Gastroesophageal sphincter (tissue), 3 donors: Measurements from ENCODE around the gene CD302.

Experiments
- EP300 ChIP-seq: sonication (generic); formaldehyde crosslinking; IDR thresholded peaks from one replicate; pipeline ENCODE4 v1.6.1; 2017; ENCODE audit warnings: antibody characterized with exemption, mild to moderate bottlenecking
- POLR2A ChIP-seq, 2 donors: fragments of 450-650 bp; IDR thresholded peaks; one replicate each; pipeline ENCODE4 v1.6.1; 2017; ENCODE audit warnings: antibody characterized with exemption in 2 of 2, mild to moderate bottlenecking in 2 of 2, moderate library complexity in 1 of 2
- TF ChIP-seq, protein P1 (sequence below), 4 experiments: fragments of 200-600 bp in 2 of 4; fragments of 450-650 bp in 2 of 4; sonication (generic) in 1 of 4; IDR thresholded peaks; one replicate each; pipeline ENCODE4 v1.5.1; 2017 to 2019; ENCODE audit warnings: antibody characterized with exemption in 4 of 4, mild to moderate bottlenecking in 2 of 4, moderate library complexity in 2 of 4

DNA sequence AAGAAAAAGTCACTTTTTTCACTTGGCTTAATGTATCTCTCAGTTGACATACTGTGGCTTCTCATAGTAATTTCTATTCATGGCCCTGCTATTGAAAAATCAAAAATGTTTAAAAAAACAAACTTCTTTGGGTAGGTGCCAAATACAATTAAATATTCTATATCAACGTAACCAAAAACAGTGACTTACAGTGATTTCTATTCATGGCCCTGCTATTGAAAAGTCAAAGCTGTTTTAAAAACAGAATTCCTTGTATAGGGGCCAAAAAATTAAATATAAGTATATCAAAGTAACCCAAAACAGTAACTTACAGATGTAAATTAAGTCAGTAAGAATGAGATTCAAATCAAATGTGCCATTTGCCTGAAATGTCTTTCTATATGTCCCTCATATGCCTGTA lies 31.4 kb upstream of the CD302 start:
- TF ChIP-seq POLR2A (IDR thresholded peaks at IDR 0.05) (no peak), EP300 (no peak)
- TF ChIP-seq, protein P1, sequence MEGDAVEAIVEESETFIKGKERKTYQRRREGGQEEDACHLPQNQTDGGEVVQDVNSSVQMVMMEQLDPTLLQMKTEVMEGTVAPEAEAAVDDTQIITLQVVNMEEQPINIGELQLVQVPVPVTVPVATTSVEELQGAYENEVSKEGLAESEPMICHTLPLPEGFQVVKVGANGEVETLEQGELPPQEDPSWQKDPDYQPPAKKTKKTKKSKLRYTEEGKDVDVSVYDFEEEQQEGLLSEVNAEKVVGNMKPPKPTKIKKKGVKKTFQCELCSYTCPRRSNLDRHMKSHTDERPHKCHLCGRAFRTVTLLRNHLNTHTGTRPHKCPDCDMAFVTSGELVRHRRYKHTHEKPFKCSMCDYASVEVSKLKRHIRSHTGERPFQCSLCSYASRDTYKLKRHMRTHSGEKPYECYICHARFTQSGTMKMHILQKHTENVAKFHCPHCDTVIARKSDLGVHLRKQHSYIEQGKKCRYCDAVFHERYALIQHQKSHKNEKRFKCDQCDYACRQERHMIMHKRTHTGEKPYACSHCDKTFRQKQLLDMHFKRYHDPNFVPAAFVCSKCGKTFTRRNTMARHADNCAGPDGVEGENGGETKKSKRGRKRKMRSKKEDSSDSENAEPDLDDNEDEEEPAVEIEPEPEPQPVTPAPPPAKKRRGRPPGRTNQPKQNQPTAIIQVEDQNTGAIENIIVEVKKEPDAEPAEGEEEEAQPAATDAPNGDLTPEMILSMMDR (IDR thresholded peaks at IDR 0.05), result no peak
